ENCODE measurements around the gene IL15RA. TPM values are rescaled to one million over a fixed set of nuclear protein-coding genes. Genes with fewer than 3 reads are reported as not detected.

Gene IL15RA
- total and polyA plus RNA-seq, 10 donors = 9.9 to 37.4 (median 21.0) TPM

GRCh38 chr10:5932345-5932744, 45.0 kb downstream of the IL15RA start:
- Histone ChIP-seq H3K27ac (peak overlapping the region in 4 of 8 donors; percentile 52 to 69 (median 54)), H3K4me1 (peaks cover 0 to 15% (median 0%) of the 10 kb centered on the region in 6 donors), H3K36me3 (peaks cover 6 to 100% (median 71%) of the 10 kb centered on the region in 6 donors), H3K4me3 (no peak overlapping the region), H3K27me3 (replicated peaks in 1 of 7) (no peaks in the 10 kb centered on the region), H3K9me3 (no peaks in the 10 kb centered on the region)
- DNase-seq = no peak
- 87 to 92% (median 88%) methylated on average over 5 of the region's 5 CpGs for WGBS, 5 donors
- intact Hi-C loops (cut with DNase I; ENCODE audit: low total_unique reads) = no loop called here
- TF ChIP-seq POLR2AphosphoS5 (IDR thresholded peaks at IDR 0.05) = peak in 1 of 3 donors; percentile 50
- no peak for TF ChIP-seq POLR2A (IDR thresholded peaks at IDR 0.05)

- Histone ChIP-seq H3K4me1 (peaks cover 0 to under 1% (median 0%) of the 10 kb centered on the region in 6 donors), H3K27me3 (replicated peaks in 1 of 7) (no peaks in the 10 kb centered on the region), H3K9me3 (no peaks in the 10 kb centered on the region), H3K36me3 (peaks cover 3 to 100% (median 71%) of the 10 kb centered on the region in 6 donors), H3K27ac (no peak overlapping the region), H3K4me3 (no peak overlapping the region)
- intact Hi-C loops (cut with DNase I; ENCODE audit: low total_unique reads) = no loop called here
- no peak for DNase-seq
- no peak for TF ChIP-seq POLR2A (IDR thresholded peaks at IDR 0.05)
- no peak for TF ChIP-seq POLR2AphosphoS5 (IDR thresholded peaks at IDR 0.05)
- no peak for TF ChIP-seq CTCF (IDR thresholded peaks at IDR 0.05 in 8 of 11, conservative IDR thresholded peaks at IDR 0.05 in 3 of 11)
- 86 to 97% (median 92%) methylated on average over 11 of the region's 11 CpGs for WGBS, 5 donors
Measured at GRCh38 chr10:5930272-5930671, 47.1 kb downstream of the IL15RA start.

- TF ChIP-seq POLR2A (IDR thresholded peaks at IDR 0.05) (no peak), CTCF (IDR thresholded peaks at IDR 0.05 in 8 of 11, conservative IDR thresholded peaks at IDR 0.05 in 3 of 11) (no peak), POLR2AphosphoS5 (IDR thresholded peaks at IDR 0.05) (no peak)
- H3K4me3 ChIP-seq = no peak overlapping the region
- WGBS, 5 donors = 83 to 92% (median 89%) methylated on average over 8 of the region's 8 CpGs
- no peaks in the 10 kb centered on the region for H3K9me3 ChIP-seq
- H3K27me3 ChIP-seq (replicated peaks in 1 of 7) = no peaks in the 10 kb centered on the region
- peaks cover 5 to 100% (median 75%) of the 10 kb centered on the region in 6 donors for H3K36me3 ChIP-seq
- intact Hi-C loops (cut with DNase I; ENCODE audit: low total_unique reads) = no loop called here
- DNase-seq = no peak
- H3K4me1 ChIP-seq = no peaks in the 10 kb centered on the region
- H3K27ac ChIP-seq = no peak overlapping the region
Measured at GRCh38 chr10:5929442-5929841, 47.9 kb downstream of the IL15RA start.

- peaks cover 8 to 100% (median 93%) of the 10 kb centered on the region in 6 donors for H3K36me3 ChIP-seq
- no peak for DNase-seq
- no peak overlapping the region for H3K27ac ChIP-seq
- intact Hi-C loops (cut with DNase I; ENCODE audit: low total_unique reads) = no loop called here
- no peaks in the 10 kb centered on the region for H3K4me1 ChIP-seq
- TF ChIP-seq POLR2AphosphoS5 (IDR thresholded peaks at IDR 0.05) (no peak), POLR2A (IDR thresholded peaks at IDR 0.05) (no peak), CTCF (IDR thresholded peaks at IDR 0.05 in 8 of 11, conservative IDR thresholded peaks at IDR 0.05 in 3 of 11) (no peak)
- H3K4me3 ChIP-seq = no peak overlapping the region
- no peaks in the 10 kb centered on the region for H3K27me3 ChIP-seq (replicated peaks in 1 of 7)
- 91 to 97% (median 97%) methylated on average over 8 of the region's 8 CpGs for WGBS, 5 donors
- H3K9me3 ChIP-seq = no peaks in the 10 kb centered on the region
Measured at GRCh38 chr10:5927306-5927705, 50.0 kb downstream of the IL15RA start.

GRCh38 chr10:5924889-5925288, 52.5 kb downstream of the IL15RA start:
- Histone ChIP-seq H3K27ac (no peak overlapping the region), H3K9me3 (no peaks in the 10 kb centered on the region), H3K4me1 (no peaks in the 10 kb centered on the region), H3K36me3 (peaks cover 8 to 100% (median 99%) of the 10 kb centered on the region in 6 donors), H3K4me3 (no peak overlapping the region), H3K27me3 (replicated peaks in 1 of 7) (no peaks in the 10 kb centered on the region)
- no peak for TF ChIP-seq POLR2AphosphoS5 (IDR thresholded peaks at IDR 0.05)
- no peak for TF ChIP-seq CTCF (IDR thresholded peaks at IDR 0.05 in 8 of 11, conservative IDR thresholded peaks at IDR 0.05 in 3 of 11)
- 88 to 97% (median 94%) methylated on average over 10 of the region's 10 CpGs for WGBS, 5 donors
- intact Hi-C loops (cut with DNase I; ENCODE audit: low total_unique reads) = no loop called here
- DNase-seq = no peak
